RWPE2 (cell line): ENCODE results near the gene FZD4.
"Not testable (repeated sequence)": the region's sequence is repeated elsewhere in the genome, so short reads cannot be mapped to it uniquely, and the experiment has no call there.

Source experiments
- ATAC-seq: fragments of 200-7000 bp; cut with Tn5 transposase; 3 replicates; pipeline ENCODE4 v1.9.1; 2021; ENCODE audit warnings: low read depth
- DNase-seq: peaks from one replicate; pipeline ENCODE4 v3.0.0-alpha.2; 2020; ENCODE audit warnings: low spot score
- H3K27ac ChIP-seq: fragments of 450-650 bp; 2 replicates; pipeline ENCODE4 v1.5.1; 2017; ENCODE audit warnings: mild to moderate bottlenecking; ENCODE audit not compliant: poor library complexity, severe bottlenecking
- H3K27me3 ChIP-seq: fragments of 250-450 bp; sonication (Bioruptor Pico); 2 replicates; pipeline ENCODE4 v1.5.1; 2021; ENCODE audit warnings: mild to moderate bottlenecking, moderate library complexity; ENCODE audit not compliant: insufficient read depth, poor library complexity, severe bottlenecking
- H3K36me3 ChIP-seq: fragments of 250-450 bp; sonication (Bioruptor Pico); 2 replicates; pipeline ENCODE4 v1.5.1; 2020; ENCODE audit warnings: low read depth, mild to moderate bottlenecking, moderate library complexity
- H3K4me1 ChIP-seq: fragments of 250-450 bp; sonication (Bioruptor Pico); 2 replicates; pipeline ENCODE4 v1.5.1; 2021; ENCODE audit warnings: mild to moderate bottlenecking, moderate library complexity; ENCODE audit not compliant: insufficient read depth, poor library complexity, severe bottlenecking
- H3K4me3 ChIP-seq: fragments of 250-450 bp; sonication (Bioruptor Pico); 2 replicates; pipeline ENCODE4 v1.5.1; 2021; ENCODE audit warnings: mild to moderate bottlenecking, moderate library complexity; ENCODE audit not compliant: severe bottlenecking
- H3K9me3 ChIP-seq: fragments of 250-450 bp; sonication (Bioruptor Pico); 2 replicates; pipeline ENCODE4 v1.5.1; 2021; ENCODE audit warnings: mild to moderate bottlenecking, moderate library complexity; ENCODE audit not compliant: severe bottlenecking
- TF ChIP-seq, protein P1 (sequence below): fragments of 450-650 bp; IDR thresholded peaks from one replicate; pipeline ENCODE4 v1.5.1; 2017; ENCODE audit warnings: mild to moderate bottlenecking, moderate library complexity; ENCODE audit not compliant: poor library complexity, severe bottlenecking

The FZD4 gene

GRCh38 chr11:86955361-86956120, at the start of gene FZD4:
Gene FZD4, minus strand, starts transcription at chr11:86955395. Its CDS starts 310 bp downstream, at chr11:86955085.
- Histone ChIP-seq H3K27ac (peak within 1 kb of the TSS; percentile 30), H3K27me3 (no peaks in the 10 kb centered on the region), H3K4me3 (peak within 1 kb of the TSS; percentile 52), H3K9me3 (no peaks in the 10 kb centered on the region), H3K36me3 (no peaks in the 10 kb centered on the region), H3K4me1 (no peaks in the 10 kb centered on the region)
- DNase-seq (peak; percentile 81), ATAC-seq (peak; percentile 95)
- TF ChIP-seq, protein P1, sequence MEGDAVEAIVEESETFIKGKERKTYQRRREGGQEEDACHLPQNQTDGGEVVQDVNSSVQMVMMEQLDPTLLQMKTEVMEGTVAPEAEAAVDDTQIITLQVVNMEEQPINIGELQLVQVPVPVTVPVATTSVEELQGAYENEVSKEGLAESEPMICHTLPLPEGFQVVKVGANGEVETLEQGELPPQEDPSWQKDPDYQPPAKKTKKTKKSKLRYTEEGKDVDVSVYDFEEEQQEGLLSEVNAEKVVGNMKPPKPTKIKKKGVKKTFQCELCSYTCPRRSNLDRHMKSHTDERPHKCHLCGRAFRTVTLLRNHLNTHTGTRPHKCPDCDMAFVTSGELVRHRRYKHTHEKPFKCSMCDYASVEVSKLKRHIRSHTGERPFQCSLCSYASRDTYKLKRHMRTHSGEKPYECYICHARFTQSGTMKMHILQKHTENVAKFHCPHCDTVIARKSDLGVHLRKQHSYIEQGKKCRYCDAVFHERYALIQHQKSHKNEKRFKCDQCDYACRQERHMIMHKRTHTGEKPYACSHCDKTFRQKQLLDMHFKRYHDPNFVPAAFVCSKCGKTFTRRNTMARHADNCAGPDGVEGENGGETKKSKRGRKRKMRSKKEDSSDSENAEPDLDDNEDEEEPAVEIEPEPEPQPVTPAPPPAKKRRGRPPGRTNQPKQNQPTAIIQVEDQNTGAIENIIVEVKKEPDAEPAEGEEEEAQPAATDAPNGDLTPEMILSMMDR, result peak; percentile 35

DNA sequence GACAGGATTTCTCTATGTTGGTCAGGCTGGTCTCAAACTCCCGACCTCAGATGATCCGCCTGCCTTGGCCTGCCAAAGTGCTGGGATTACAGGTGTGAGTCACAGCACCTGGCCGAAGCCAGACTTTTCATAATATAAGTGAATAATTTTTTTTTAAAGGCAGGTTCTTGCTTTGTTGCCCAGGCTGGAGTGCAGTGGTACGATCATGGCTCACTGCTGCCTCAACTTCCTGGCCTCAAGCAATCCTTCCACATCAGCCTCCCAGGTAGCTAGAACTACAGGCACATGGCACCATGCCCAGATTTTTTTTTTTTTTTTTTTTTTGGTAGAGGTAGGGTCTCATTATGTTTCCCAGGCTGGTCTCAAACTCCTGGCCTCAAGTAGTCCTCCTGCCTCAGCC, 49.1 kb upstream of the FZD4 start:
- H3K4me3 ChIP-seq, H3K36me3 ChIP-seq, H3K27me3 ChIP-seq, ATAC-seq, DNase-seq, H3K27ac ChIP-seq, H3K9me3 ChIP-seq, H3K4me1 ChIP-seq: not testable (repeated sequence)

DNA sequence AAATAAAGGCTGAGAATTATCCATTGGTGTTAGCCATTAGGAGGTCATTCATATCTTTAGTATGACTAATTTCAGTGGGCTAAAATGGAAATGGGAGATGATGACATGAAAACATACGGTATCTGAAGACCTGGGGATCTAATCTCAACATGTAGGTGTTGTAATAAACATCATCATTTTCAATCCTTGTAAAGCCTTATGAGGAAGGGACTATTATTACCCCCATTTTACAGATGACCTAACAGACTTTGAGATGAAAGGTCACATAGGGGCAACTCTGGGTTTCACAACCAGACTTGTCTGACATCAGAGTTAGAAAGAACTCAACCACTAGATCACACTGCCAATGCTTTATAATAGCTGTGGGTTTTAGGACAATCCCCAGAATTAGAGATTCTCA, 47.7 kb upstream of the FZD4 start:
- TF ChIP-seq, protein P1, result no peak
- ATAC-seq, result no peak
- H3K9me3 ChIP-seq, result no peaks in the 10 kb centered on the region
- no peaks in the 10 kb centered on the region for H3K27me3 ChIP-seq
- H3K4me3 ChIP-seq, result no peak overlapping the region
- no peaks in the 10 kb centered on the region for H3K4me1 ChIP-seq
- no peak overlapping the region for H3K27ac ChIP-seq
- no peak for DNase-seq
- H3K36me3 ChIP-seq, result no peaks in the 10 kb centered on the region

DNA sequence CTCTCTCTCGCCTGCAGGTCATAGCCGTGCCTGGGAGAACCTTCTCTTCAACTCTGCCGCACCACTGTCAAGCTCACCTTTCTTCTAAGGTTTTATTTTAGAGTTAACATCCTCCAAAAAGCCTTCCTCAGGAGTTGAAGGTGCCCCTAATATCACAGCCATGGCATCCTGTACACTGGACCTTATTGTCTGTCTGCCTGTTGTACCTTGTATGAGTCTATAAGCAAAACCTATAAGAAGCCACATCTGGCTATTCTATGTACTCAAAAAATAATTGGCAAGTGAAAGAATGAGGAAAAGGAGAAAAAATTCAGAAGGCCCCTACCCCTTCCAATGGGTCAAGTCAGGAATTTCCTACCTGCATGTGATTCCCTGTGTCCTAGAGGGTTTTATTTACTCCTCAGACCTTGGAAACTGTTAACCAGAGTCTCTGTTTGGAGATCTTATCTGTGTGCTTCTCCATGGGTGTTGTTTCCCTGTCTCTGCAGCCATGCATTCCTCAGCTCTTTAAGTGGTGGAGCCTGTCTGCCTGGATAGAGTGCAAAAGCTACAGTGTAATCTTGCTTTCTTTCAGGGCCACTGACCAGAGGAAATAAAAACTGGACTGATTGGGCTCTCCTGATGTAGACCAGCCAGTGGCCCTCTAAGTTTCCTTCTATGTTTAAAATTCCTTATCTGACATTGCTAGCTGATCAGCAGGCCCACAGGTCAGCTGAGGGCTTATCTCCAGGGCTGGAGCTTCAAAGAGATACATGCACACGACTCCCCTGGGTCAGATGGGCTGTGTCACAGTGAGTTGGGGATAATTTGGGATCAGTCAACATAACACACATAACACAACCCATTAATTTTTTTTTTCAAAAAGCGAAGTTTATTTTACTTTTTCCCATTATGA, 44.9 kb upstream of the FZD4 start:
- Histone ChIP-seq H3K27ac (no peak overlapping the region), H3K9me3 (no peaks in the 10 kb centered on the region), H3K36me3 (no peaks in the 10 kb centered on the region), H3K27me3 (no peaks in the 10 kb centered on the region), H3K4me1 (no peaks in the 10 kb centered on the region), H3K4me3 (no peak overlapping the region)
- TF ChIP-seq, protein P1, result no peak
- ATAC-seq (no peak), DNase-seq (no peak)

DNA sequence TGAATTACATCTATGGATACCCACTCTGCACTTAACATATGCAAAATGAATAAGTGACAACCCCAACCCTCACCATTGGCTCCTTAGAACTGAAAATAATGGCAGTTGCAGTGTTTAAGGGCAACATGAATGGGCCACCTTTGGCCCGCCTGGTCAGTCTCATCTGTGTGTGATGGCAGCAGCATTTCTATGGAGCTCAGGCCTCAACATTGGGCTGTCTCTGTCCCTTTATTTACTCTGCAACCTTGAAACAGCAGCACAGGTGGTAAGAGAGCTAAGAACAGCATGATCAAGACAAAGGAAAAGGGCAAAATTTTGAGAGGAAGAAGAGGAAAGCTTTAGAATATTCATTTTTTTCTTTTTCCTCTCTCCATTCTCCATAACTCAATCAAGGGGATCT, 44.2 kb upstream of the FZD4 start:
- no peak for ATAC-seq
- no peaks in the 10 kb centered on the region for H3K36me3 ChIP-seq
- H3K4me3 ChIP-seq, result no peak overlapping the region
- no peaks in the 10 kb centered on the region for H3K9me3 ChIP-seq
- no peak overlapping the region for H3K27ac ChIP-seq
- TF ChIP-seq, protein P1, result no peak
- no peaks in the 10 kb centered on the region for H3K4me1 ChIP-seq
- no peak for DNase-seq
- no peaks in the 10 kb centered on the region for H3K27me3 ChIP-seq
